ENCODE data around the gene SVBP. TPM values are rescaled to one million over a fixed set of nuclear protein-coding genes. Genes with fewer than 3 reads are reported as not detected.
A peak's percentile ranks its signal among the peaks of the same experiment; 100 is the strongest.

SVBP gene
- total and polyA plus RNA-seq, 2 of the 8 experiments (the other 6 are each of a cell fraction or from before 2014, with no cell fraction given) = 29.7 to 30.2 TPM

GRCh38 chr1:42816585-42817439 is at the start of gene SVBP, which contains the start of gene ERMAP (continued):
- no peak for TF ChIP-seq CHD7 (IDR thresholded peaks at IDR 0.05; ENCODE audit: insufficient replicate concordance, low read length)
- peak; percentile 51 for TF ChIP-seq KDM4A (IDR thresholded peaks at IDR 0.05; ENCODE audit: low read depth, low read length, severe bottlenecking)
- no peak for TF ChIP-seq EZH2 (IDR thresholded peaks at IDR 0.05; ENCODE audit: low read depth, low read length, severe bottlenecking)
- peak; percentile 77; the same call in 1 of the 2 replicates for TF ChIP-seq KDM1A (IDR thresholded peaks at IDR 0.05; ENCODE audit: borderline replicate concordance, low read length)
- no peak for TF ChIP-seq BACH1 (IDR thresholded peaks at IDR 0.05; ENCODE audit: low read length)
- peak; percentile 67 for TF ChIP-seq TBP (IDR thresholded peaks at IDR 0.05; ENCODE audit: low read depth, low read length)
- TF ChIP-seq SAP30 (IDR thresholded peaks at IDR 0.05; ENCODE audit: insufficient read depth, insufficient replicate concordance, low read length) = no peak
- peak; percentile 96 for TF ChIP-seq PHF8 (conservative IDR thresholded peaks at IDR 0.05; ENCODE audit: low read depth, low read length)
- TF ChIP-seq HDAC2 (IDR thresholded peaks at IDR 0.05; ENCODE audit: borderline replicate concordance in 1 of 2, low read depth in 2 of 2, low read length in 2 of 2) = peak in 1 of 2 experiments; percentile 83; a peak in 1 of 4 replicates

All from H1 (cell line).